GM11168 (cell line): Measurements from ENCODE around the gene SLC35E3.

Source experiments
- in situ Hi-C: fragments of 300-500 bp; cut with MboI; formaldehyde crosslinking; loops from one replicate; pipeline ENCODE4 v1.12.0; 2022; ENCODE audit warnings: low sequenced_read_pairs; ENCODE audit not compliant: unreplicated experiment

Gene SLC35E3

DNA sequence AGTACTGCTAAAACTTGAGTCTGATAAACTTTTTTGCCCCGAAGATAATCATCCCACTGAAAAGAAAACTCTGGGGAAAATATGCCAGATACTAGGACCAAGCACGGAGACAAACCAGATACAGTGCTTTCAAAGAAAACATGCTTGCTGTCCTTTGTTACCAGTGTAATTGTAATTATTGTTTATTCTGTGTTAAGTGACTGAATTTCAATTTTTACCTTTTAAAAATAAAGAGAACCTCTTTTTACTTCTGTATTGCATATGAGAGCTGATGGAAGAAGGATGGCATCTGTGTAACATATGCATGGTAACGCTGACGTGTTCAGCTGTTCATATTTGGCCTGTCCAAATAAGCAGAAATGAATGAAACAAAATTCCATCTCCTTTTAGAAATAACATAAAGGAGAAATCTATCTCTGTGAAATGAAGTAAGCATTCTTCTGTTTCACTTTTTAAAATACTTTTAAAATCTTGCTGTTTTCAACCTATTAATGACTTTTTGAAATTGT lies 22.5 kb downstream of the SLC35E3 start:
- in situ Hi-C loops: no loop called here

DNA sequence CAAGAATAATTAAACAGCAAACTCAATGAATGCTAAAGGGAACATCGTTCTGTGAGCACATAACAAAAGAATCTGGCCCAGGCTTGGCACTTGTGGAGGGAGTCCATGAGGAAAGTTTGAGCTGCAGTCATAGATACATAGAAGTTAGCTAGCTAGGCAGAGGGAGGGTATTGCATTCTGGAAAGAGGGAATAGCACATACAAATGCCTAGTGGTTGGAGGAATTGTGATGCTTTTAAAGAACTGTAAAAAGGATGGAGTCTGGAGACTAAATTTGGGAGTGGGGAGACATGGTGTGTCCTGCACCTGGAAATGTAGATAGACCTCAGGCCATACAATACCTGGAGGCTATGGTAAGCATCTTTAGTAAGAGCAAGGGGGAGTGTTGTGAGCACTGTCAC lies 24.0 kb downstream of the SLC35E3 start:
- in situ Hi-C loops: no loop called here

DNA sequence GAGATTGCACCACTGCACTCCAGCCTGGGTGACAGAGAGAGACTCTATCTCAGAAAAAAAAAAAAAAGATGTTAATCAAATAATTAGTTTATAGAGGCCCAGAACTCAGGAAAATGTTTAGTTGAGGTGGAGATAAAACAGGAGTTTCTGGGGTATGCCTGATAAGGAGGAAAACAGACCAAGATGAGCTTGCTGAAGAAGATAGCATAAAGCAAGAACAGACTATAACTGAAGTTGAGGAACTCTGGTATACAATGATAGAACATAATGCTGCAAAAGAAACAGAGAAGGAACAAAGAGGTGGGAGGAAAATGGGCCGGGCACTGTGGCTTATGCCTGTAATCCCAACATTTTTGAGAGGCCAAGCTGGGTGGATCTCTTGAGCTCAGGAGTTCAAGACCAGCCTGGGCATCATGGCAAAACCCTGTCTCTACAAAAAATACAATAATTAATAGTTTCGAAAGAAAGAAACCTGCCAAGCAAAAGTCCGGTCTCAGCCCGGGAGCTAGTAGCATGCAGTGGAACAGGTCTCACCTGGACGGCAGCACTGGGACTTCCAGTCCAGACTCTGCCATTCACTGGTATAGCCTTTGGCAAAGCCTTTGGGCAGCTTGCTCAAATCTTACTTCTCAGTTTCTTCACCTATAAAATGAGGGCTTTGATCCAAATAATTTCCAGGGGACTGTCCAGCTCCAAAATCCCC lies 25.4 kb downstream of the SLC35E3 start:
- in situ Hi-C loops: no loop called here

DNA sequence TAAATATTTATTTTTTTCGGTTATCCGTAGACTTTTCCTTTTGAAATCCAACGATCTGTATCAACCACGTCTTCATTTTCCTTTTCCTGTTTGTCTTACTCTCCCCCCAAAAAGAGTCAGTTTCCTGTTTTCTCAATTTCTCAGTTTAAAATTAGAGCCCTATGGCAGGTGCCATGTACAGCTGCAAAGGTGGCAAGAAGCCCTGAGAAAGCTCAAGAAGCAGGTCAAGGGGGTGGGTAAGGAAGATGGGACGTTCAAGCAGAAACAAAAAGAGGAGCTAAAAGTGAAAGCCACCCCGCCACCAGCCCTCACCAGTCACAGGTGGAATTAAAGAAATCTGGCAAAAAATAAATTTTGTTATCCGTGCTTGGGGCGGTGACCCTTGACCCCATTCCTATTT lies 26.7 kb downstream of the SLC35E3 start:
- in situ Hi-C loops: no loop called here

DNA sequence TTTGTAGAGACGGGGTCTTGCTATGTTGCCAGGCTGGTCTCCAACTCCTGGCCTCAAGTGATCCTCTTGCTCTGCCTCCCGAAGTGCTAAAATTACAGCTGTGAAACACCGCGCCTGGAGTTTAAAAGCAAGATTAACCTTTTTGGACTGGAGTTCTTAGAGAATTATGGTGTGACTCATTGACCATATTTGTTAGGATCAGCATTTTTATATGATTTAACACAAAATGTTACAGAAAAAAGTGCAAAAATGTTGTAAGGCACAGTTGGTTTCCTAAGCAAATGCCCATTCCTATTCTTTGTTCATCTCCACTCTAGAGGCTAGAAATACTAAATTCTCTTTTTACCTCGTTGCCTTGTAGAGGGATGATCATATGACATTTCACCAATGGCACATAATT lies 27.6 kb downstream of the SLC35E3 start:
- in situ Hi-C loops: no loop called here

DNA sequence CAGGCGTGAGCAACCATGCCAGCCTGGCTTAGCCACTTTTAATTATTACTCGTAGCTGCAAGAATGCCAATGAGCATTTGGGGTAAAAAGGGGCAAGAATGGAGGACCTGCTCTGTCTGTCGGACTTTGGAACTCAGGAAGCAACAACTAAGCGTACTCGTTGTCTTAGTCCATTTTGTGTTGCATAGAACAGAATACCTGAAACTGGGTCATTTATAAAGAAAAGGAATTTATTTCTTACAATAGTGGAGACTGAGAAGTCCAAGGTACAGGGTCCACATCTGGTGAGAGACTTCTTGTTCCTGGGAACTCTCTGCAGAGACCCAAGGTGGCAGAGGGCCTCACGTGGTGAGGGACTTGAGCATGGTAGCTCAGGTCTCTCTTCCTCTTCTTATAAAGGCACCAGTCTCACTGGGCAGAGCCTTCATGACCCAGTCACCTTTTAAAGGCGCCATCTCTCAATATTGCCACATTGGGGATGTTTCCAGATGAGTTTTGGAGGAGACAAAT lies 29.2 kb downstream of the SLC35E3 start:
- in situ Hi-C loops: no loop called here

DNA sequence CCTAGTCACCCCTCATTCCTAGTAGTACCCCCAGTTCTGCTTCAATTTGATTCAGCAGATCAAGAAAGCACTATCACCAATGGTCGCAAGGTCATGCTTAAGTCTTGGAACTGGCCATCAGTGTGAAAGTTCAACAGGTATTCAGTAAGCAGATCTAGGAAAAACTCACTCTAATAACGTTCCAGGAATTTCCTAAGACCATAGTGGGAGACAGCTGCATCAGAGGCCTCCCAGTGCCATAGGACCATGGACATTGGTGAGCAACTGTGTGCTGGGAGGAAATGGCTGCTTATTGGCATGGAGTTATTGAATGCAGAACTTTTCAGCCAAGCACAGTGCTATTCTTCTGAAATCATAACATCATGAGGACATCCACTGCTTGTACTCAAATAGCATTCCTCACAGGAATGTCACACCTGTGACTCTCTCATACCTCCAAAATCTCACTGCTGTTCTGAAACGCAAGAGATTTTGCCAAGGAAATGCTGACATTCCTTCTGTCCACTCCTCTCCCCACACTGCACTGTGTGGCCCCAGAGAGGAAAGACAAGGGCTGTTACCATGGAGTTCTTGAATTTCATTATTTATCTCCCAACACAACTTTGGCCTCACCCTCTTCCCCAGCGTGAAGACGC lies 31.1 kb downstream of the SLC35E3 start:
- in situ Hi-C loops: no loop called here

DNA sequence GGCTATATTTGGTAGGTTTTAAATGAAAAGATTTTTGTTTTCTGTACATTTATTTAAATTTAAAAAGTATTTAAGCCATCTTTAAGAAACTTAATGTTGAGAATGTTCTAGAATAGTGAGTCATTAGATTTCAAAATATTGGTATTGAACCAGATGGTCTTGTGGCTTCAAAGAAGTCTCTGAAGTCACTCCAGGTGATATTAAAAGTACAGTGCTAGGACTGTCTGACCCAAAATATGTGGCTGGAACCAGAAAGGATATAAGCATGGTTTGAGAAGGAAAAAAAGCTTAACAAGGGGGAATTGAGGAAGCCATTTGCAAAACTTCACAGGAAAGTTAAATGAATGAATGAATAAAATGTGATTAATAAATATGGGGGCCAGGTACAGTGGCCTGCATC lies 33.3 kb downstream of the SLC35E3 start:
- in situ Hi-C loops: no loop called here

DNA sequence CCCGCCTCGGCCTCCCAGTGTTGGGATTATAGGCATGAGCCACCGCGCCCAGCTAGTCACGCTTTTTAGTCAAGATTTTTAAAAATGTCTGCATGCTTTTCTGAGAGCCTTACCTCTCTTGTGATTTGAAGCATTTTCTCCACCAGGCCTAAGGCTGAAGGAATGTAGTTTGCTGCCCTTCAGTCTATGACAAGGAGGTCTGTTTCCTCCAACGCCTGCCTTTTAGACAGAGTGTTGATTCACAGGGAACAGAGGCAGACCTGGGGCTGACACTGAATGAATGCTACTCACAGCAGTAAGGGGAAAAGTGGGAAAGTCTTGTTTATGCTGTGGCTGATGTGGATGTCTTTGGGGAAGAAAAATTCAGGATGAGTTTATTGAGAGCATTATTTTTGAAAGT lies 34.8 kb downstream of the SLC35E3 start:
- in situ Hi-C loops: no loop called here

DNA sequence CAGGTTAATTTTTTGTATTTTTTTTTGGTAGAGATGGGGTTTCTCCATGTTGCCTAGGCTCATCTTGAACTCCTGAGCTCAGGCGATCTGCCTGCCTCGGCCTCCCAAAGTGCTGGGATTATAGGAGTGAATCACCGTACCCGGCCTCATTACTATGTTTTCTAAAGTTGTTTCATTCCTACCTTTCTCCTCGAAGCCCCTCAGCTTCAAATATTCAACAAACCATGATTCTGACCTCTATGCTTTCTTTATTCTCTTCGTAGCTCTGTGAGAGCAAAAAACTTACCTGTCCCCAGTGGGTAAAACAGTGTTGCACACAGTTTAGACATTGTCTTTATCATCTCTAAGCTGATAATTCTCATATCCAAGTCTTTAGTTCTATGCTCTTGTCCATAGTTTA lies 35.8 kb downstream of the SLC35E3 start:
- in situ Hi-C loops: no loop called here

DNA sequence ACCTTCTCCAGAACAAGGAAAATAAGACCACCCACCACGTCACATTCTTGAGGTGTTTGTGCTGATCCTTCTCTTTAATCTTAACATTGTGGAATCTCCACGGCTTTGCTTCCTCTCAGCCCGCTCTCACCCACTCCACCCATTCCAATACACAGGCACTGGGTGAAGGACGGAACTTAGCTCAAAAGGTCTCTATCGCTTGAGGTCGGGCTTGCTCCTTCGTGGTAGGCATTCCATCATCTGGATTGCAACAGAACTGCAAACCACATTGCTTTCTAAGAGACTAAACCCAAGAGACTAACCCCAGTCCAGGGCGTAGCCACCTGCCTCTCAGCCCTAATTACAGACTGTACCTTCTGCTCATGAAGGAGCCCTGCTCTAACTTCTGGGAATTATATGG lies 38.0 kb downstream of the SLC35E3 start:
- in situ Hi-C loops: no loop called here

DNA sequence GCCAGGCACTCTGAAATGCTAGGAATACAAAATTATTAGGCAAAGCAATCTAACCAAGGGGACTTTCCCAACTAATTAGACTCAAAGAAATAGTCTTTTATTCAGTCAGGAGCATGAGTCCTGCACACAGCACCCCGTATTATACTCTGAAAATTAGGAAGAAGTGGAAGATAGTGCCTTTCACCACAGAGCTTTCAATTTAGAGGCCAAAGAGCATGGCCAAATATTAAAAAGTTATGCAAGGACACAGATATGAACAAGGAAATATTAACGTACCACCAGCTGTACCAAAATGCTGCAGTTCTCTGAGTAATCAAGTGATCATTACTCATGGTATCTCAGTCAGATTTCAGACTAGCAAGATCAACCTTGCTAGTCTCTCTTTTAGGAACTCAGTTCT lies 39.4 kb downstream of the SLC35E3 start:
- in situ Hi-C loops: no loop called here

DNA sequence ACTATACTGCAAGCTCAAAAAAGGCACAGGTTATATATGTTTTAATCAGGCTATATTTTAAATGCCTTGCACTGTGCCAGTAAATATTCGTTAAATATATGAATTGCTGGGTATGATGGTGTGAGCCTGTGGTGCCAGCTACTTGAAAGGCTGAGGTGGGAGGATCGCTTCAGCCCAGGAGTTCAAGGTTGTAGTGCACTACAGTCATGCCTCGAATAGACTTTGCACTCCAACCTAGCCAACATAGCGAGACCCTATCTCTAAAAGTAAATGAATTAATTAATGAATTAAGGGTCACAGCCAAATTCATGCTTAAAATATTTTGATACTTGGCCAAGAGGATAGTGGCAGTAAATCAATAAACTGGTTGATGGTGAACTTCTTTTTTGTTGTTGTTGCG lies 39.8 kb downstream of the SLC35E3 start:
- in situ Hi-C loops: no loop called here

DNA sequence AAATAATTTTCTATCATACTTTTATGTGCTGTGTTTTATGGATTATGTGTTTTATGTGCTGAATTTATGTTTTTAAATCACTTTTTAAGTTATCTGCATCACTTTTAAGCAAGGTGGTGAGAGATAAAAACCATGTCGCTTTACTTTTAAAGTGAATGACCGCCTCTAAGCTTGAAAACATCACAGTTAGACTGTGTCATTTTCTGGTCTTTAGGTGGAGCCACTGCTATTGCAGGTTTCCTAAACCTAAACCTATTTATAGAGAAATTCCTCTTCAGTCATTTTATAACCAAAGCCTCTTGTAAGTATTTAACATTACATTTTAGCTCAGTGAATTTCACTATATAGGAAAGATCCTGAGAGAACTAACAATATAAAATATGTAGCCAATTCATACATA lies 41.0 kb downstream of the SLC35E3 start:
- in situ Hi-C loops: no loop called here

DNA sequence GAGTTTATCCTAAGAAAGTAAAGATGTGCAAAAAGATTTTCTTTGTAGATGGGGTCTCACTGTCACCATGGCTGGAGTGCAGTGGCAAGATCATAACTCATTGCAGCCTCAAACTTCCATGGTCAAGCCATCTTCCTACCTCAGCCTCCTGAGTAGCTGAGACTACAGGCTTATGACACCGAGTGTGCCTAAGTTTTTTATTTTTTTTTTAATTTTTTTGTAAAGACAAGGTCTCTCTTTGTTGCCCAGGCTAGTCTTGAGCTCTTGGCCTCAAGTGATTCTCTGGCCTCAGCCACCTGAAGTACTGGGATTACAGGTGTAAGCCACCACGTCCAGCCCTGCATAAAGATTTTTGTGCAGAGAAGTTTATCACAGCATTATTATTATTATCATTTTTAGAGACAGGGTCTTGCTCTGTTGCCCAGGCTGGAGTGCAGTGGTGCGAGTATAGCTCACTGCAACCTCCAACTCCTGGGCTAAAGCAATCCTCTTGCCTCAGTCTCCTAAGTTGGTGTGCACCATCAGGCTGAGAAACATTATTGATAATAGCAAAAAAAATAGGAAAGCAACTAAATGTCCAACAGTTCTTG lies 42.7 kb downstream of the SLC35E3 start:
- in situ Hi-C loops: no loop called here

DNA sequence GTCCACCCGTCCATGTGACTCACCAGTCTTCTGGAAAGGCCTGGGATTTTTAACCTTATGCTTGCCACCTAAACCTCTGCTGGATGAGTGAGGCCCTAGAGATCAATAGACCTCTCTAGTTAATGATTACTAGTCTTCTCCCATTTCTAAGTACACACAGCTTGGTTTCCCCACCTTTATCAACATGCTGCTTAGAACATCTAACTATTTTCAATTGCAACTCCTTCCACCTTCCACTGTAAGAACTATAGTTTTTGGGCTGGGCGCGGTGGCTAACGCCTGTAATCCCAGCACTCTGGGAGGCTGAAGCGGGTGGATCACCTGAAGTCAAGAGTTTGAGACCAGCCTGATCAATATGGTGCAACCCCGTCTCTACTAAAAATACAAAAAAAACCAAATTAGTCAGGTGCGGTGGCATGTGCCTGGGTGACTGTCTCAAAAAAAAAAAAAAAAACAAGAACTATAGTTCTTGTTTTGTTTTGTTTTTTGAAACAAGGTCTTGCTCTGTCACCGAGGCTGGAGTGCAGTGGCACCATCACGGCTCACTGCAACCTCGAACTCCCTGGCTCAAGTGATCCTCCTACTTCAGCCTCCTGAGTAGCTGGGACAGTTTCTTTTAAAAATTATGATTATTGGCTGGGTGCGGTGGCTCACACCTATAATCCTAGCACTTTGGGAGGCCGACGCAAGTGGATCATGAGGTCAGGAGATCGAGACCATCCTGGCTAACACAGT lies 43.3 kb downstream of the SLC35E3 start:
- in situ Hi-C loops: no loop called here

DNA sequence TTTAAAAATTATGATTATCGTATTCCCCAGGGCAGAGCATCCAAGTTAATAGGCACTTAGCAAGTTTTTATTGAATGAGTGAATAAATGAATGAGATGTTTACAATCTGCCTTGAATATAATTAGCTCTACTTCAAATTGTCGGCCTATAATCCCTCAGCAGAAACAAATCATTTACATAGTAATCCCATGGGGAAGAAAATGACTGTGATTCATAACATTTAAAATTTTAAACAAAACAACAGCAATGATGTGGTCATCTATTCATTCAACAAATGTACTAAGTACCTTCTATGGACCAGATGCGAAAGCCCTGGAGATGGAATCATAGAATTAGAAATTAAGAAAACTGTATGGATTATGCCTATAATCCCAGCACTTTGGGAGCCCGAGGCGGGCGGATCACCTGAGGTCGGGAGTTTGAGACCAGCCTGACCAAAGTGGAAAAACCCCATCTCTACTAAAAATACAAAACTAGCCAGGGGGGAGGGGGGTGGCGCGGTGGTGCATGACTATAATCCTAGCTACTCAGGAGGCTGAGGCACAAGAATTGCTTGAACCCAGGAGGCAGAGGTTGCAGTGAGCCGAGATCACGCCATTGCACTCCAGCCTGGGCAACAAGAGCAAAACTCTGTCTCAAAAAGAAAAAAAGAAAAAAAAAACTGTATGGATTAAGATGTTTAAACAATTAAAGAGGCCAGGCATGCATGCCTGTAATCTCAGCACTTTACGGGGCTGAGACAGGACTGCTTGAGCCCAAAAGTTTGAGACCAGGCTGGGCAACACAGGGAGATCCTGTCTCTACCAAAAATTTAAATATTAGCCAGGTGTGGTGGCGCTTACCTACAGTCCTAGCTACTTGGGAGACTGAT lies 44.3 kb downstream of the SLC35E3 start:
- in situ Hi-C loops: no loop called here

DNA sequence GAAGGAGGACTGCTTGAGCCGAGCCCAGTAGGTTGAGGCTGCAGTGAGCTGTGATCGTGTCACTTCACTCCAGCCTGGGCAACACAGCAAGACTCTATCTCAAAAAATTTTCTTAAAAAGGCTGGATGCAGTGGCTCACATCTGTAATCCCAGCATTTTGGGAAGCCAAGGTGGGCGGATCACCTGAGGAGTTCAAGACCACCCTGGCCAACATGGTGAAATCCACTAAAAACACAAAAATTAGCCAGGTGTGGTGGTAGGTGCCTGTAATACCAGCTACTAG lies 44.9 kb downstream of the SLC35E3 start:
- in situ Hi-C loops: no loop called here

DNA sequence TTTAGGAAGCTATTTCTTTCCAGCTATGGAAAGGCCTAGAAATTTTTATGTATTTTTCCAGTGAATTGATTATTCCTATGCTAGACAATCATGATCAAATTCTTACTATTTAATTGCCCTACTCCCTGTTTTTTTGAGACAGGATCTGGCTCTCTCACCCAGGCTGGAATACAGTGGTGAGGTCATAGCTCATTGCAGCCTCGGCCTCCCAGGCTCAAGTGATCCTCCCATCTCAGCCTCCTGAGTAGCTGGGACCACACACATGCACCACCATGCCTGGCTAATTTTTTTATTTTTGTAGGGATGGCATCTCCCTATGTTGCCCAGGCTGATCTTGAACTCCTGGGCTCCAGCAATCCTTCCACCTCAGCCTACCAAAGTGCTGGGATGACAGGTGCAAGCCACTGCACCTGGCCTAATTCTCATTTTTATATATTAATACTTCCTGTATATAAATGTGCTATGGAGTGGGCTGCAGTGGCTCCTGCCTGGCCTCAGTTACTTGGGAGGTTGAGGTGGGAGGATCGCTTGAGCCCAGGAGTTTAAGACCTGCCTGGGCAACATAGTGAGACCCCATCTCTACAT lies 46.0 kb downstream of the SLC35E3 start:
- in situ Hi-C loops: no loop called here

DNA sequence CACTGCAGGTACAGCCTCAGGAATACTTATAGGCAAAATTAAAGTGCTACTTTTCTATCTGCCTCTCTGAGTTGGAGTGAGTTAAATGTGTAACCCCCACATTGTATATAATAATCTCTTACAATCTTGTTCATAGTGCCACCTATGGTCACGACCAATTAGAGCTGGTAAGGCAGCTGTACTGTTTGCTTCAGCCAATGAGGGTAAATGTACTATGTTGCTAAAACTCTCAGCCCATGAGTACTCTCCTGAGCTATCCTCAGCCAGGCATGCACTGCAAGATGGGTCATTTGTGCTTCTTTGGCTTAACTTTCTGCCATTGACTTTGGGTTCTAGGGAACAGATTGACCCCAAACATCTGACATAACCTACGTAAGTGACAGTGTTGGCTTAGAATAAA lies 47.0 kb downstream of the SLC35E3 start:
- in situ Hi-C loops: no loop called here
